GM19193 (cell line): ENCODE data around the gene FOXS1.

Experiments
- POLR2A ChIP-seq: IDR thresholded peaks from 4 replicates; pipeline ENCODE4 v1.6.1; 2011; ENCODE audit not compliant: insufficient read depth, insufficient read length; ENCODE audit errors: extremely low read depth

FOXS1 gene

DNA sequence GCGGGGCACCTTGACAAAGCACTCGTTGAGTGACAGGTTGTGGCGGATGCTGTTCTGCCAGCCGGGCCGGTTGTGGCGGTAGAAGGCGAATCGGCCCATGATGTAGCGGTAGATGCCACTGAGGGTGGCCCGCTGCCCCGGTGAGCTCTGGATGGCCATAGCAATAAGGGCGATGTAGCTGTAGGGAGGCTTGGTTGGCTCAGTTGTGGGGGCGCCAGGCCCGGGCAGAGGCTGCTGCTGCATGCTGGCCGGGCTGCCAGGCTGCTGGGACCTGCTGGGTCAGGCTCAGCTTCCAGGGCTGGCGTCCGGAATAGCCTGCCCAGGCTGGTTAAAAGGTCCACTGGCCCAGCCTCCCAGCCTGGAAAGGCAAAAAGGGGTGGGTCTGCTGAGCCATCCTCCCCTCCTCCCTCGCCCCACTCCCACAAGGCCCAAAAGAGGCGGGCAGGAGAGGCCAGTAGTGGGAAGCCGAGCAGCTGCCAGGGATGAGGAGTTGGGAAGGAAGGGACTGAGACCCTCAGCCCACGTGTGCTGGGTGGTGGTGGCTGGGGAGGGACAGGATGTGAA, at the start of gene FOXS1:
FOXS1 (minus strand) TSS at position 305 of the 564 bp plus-strand sequence; CDS start at position 243, 62 bp downstream.
- no peak for TF ChIP-seq POLR2A

DNA sequence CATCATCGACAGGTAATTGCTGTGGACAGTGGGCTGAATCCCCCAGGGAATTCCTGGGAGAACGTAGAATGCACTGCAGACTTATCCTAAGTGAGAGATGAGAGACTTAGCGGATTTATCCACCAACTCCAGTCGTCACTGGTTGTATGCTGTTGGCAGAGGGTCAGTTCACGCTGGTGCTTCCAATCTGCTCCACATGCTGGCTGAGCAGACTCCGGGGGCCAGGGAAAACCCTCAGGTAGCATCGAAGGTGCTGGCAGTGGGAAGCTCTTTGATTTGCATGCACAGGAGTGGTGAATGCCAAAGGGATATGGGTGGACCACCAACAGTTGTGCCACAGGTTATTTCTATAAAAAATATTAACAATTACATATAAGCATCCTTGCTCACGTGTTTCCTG, 45.2 kb upstream of the FOXS1 start:
- no peak for TF ChIP-seq POLR2A

DNA sequence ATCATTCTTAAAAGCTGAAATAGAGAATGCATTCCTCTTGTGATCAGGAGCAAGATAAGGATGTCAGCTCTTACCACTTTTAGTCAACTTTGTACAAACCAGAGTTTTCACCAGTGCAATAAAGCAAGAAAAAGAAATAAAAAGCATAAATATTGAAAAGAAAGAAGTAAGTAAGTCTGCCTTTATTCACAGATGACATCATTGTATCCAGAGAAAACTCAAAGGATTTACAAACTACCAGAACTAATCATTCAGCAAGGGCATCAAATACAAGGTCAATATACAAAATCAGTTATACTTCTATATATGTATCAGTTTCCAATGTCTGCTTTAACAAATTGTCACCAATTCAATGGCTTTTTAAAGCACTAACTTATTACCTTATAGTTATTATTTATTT, 38.4 kb upstream of the FOXS1 start:
- no peak for TF ChIP-seq POLR2A

DNA sequence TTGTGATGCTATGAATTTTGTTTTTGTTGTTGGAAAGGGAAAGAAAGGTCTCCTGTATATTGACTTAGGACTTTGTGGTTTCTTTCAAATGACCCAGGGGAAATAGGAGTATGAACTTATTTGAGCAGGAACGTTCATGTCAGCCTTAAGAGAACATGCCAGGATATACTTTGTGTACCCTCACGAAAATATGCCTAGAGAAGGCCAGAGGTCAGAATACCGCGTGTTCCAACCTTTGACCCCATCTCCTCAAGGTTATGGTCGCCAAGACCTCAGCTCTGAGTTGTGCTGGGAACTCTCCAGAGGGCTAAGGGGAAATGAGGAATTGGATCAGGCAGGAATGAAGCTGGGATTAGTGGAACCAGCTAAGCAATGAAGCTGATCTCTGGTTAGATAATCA, 36.5 kb upstream of the FOXS1 start:
- TF ChIP-seq POLR2A, result no peak

DNA sequence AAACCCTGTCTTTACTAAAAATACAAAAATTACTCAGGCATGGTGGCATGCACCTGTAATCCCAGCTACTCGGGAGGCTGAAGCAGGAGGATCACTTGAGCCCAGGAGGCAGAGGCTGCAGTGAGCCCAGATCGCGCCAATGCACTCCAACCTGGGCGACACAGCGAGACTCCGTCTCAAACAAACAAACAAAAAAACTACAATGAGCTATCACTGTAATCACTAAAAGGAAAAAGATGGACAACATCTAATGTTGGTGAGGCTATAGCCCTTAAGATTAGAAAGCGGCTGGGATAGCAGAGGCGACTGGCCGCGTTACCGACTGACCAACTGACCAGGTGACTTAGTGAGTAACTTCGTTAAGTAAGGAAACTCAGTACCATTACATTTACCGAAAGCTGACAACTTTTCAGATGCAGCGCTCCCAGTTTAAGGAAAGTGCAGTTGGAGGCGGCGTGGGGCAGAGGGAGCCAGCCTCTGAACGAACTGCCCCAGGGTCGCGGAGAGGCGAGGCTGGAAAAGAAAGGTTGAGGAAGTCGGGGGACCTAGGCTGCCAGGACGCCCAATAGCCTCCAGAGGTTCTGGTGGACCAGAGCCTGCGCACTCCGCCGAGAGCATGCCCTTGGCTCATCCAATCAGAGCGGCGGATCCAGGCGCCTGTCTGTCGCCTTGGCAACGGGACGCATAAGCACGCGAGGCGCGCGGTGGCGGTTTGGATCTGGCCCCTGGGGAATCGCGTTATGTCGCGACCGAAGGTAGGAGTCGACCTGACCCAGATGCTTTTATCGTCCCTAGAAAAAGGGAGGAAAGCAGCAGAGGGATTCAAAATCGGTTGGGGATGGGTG, 34.0 kb upstream of the FOXS1 start:
- TF ChIP-seq POLR2A, result peak; percentile 19

DNA sequence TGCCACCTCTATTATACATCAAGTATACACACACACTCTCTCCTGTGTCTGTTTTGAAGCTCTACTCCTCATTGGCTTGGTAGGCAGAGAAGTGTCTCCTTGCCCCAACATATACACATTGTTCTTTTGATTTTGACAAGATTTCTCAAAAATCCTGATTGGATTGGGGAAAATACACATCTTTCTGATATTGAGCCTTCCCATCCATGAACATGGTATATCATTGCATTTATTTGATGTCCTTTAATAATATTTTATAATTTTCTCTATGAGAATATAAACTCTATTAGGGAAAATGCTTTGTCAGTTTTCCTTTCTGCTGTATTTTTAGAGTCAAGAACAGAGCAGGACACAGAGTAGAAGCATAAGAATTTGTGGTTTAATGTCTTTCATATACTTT, 32.3 kb upstream of the FOXS1 start:
- no peak for TF ChIP-seq POLR2A

DNA sequence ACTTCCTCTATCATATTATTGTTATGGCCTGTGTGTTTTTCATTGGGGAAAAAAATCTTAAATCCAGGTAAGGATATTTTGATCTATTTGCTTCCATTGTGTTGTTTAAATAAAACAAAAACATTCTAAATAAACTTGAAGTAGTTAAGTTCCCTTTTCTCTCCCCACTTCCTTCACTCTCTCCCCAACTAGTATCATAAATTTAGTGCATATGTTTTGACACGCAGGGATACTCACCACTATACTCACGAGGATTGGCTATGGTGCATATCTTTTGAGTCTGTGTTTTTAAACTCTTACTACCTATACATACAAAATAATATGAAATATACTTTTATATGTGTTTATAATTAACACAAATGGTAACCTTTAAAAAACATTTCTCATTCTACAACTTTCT, 30.3 kb upstream of the FOXS1 start:
- no peak for TF ChIP-seq POLR2A

DNA sequence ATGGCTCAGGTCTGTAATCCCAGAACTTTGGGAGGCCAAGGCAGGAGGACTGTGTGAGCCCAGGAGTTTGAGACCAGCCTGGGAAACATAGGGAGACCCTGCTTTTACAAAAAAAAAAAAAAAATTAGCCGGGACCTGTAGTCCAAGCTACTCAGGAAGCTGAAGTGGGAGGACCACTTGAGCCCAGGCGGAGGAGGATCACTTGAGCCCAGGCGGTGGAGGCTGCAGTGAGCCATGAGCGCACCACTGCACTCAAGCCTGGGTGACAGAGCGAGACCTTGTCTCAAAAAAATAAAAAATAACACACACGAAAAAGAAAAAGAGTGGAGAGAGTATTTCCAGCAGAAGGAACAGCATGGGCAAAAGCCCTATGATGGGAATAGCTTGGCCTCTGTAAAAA, 27.0 kb upstream of the FOXS1 start:
- no peak for TF ChIP-seq POLR2A

DNA sequence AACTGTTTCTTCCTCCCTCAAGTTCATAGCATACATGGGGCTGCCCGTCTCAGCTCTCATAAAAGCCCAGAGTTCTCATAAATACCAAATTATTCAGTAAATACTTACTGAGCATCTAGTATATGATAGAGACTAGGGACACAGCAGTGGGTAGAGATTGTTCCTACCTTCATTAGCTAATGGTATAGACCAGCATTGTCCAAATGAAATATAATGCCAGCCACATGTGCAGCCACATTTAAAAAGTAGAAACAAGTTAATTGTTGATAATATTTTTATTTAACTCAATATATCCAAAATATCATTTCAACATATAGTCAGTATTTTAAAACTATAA, 26.2 kb upstream of the FOXS1 start:
- TF ChIP-seq POLR2A, result no peak

DNA sequence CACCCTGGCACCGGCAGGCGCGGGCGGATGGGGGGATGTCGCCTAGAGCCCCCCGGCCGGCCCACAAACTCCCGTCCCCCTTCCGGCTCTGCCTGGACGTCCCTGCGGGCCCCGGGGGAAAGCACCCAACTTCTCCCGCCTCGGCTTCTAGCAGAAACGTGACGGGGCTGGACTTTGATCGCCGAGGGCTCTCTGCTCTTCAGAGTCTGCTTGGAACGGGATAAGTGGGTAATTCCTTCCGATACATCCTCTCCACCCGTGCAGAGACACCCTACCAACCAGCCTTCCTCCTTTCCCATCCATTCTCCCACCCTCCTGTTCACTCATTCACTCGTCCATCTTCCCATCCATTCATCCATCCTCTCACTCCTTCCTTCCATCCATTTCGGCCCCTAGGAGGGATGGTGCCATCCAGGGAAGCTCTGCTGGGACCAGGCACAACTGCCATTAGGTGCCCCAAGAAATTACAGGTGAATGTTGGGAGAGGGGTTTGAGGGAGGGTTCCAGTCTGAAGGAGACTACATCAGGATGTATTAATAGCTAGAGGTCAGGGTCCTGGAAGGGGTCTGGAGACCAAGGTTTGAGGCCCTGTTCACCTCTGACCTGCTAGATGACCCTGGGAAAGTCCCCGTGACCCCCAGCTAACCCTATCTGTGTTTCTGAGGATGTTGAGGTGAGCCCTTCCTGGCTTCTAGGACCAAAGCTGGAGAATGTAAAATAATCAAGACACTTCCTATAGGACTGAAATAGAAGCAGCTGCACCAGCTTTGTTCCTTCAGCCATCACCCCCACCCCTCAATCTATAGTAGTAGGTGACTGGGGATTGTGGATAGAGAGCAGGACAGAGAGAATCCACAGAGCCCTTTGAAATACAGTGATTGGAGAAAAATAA, 25.6 kb upstream of the FOXS1 start:
- TF ChIP-seq POLR2A, result no peak

DNA sequence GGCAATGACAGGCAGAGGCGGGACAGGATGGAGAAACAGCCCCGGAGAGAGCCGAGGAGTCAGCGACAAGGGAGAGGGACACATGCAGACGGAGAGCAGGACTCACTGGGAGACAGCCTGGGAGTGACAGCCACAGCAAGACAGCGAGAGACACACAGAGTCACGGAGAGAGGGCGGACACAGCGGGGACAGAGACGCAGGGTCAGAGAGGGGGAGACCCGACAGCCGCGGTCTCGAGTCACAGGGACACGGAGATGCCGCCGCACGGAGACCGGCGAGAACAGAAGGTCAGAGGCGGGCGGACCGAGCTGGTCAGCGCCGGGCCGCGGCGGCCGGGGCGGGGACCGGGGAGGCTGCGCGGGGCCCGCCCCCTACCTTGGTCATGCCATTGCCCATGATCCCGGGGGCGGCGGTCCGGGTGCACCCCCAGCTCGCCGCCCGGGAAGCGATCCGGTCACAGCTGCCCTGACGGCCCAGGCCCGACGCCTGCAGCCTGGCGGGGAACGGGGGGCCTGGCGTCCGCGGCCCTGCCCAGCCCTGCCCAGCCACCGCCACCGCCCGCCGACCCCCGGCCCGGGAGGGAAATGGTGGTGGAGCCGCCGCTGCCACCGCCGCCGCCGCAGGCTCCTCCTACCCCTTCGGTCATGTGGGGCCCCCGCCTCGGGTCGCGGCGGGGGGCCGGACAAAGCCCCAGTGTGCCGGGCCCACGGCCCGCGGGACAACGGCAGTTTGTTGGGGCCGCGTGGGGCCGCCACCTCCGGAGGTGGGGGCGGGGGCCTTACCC, 24.7 kb upstream of the FOXS1 start, which contains the start of the genes DUSP15 and TTLL9:
DUSP15 (minus strand) TSS at position 586 of the 784 bp plus-strand sequence; CDS start at position 396, 190 bp downstream.
TTLL9 (plus strand) TSS at position 693 of the 784 bp plus-strand sequence. CDS start 493 bp downstream, outside the sequence.
- TF ChIP-seq POLR2A, result peak; percentile 3

DNA sequence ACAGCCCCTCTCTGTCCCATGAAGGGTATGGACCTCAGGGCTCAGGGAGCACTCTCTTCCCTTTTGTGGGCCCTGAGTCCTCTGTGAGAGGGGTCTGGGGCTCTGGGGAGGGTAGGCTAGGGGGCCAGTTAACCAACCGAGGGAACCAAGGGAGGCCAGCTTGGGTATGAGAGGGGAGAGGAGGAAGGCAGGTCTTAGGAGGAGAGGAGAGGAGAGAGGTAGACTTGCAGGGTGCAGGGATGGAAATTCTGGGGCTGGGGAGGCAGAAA, 24.2 kb upstream of the FOXS1 start:
- TF ChIP-seq POLR2A, result no peak

DNA sequence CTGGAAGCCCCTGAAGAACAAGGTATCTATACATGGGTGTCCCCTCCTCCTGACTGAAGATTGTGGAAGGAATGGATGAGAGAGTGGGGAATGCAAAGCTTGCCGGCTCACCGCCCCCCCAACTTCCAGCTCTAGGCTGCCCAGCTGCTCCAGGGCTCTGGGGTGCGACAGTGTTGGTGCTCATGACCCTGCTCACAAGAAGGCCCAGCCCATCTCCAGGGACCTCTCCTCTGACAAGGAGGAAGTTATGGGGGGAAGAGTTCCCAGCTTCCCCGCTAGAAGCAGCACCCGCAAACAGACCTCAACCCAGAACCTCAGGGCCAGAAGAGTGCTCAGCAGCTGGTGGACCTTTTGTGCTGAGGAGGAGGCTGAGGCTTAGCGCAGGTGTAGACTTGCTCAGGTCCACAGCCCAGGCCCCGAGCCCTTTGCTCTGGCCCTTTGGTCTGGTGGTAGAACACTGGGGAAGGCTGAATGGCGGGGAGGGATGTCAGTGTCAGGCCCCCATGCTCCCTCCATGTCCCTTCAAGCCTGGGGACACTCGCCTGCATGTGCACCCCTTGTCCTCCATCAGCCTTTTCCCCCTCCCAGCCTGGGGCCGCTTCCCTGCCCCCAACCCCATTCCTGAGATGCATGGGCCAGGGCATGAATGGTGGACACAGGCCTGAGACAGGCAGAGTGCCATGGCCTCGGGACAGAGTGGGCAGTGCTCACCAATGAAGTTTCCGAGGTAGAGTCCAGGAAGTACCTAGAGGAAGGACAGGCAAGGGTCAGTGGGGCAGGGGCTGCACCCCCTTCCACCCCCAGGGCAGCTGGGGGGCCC, 23.7 kb upstream of the FOXS1 start:
- TF ChIP-seq POLR2A, result no peak

DNA sequence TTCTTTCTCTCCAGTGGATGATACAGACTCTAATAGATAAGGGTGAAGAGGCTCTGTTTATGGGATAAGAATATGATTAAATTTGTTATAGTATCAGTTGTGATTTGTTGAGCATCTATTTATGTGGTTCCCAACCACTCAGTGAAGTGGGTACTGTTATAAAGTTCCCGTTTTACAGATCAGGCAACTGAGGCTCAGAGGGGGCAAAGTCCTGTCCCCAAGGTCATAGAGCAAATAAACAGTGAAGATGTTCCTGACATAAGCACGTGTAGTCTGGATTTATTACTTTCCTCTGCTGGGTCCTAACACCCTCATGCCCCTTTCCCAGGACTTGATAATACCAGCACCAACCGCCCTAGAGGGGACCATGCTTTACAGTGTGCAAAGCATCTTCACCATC, 20.8 kb upstream of the FOXS1 start:
- no peak for TF ChIP-seq POLR2A

DNA sequence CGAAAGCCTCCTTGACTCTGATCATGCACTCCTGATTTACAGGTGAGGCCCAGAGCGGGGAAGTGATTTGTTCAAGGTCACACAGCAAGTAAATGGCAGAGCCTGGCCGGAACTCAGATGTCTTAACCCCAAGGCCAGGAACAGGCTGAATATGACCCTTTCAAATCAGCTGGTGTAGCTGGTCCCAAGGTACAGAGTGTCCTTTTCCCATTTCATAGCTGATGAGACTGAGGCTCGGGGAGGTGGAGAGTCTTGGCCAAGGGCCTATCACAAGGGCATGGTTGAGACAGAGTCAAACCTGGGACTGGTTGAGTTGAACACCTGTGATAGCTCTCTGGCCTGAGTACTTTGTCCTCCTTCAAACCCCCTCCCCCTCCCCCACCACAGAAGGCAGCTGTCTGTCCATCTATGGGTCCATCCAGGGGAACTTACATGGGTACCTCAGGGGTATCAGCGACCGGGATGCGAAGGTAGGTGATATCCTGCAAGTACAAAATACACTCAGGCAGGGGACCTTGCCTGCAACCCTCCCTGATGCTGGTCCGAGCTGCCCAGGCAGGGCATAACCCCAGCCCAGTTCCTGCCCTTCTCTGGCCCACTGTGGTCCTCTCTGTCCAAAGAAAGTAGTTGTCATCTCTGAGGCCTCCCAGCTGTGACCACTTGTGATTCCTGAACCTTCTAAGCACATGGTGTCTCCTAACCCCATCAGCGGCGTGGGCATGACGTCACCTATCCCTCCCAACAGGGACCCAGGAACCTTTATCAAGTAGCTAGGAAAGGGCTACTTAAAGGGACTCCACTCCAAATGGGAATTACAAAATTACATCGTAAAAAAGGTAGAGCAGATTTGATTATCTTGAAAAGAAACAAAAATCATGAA, 19.4 kb upstream of the FOXS1 start:
- TF ChIP-seq POLR2A, result no peak
